ENCODE data around the gene C4BPB. TPM values are rescaled to one million over a fixed set of nuclear protein-coding genes. Genes with fewer than 3 reads are reported as not detected.

Gene C4BPB
- total RNA-seq, 1 donor from 2014 or later = 0.36 TPM

- no peaks in the 10 kb centered on the region for H3K27me3 Mint-ChIP-seq
- no peak for DNase-seq (ENCODE audit: extremely low spot score, unreplicated experiment)
- TF ChIP-seq CTCF (conservative IDR thresholded peaks at IDR 0.05) = no peak
- no peaks in the 10 kb centered on the region for H3K9me3 Mint-ChIP-seq
- peaks cover 10% of the 10 kb centered on the region for H3K4me1 Mint-ChIP-seq (ENCODE audit: unreplicated experiment)
- H3K36me3 Mint-ChIP-seq = peaks cover 10% of the 10 kb centered on the region
- no peak overlapping the region for H3K27ac Mint-ChIP-seq
- H3K4me3 Mint-ChIP-seq = no peak overlapping the region
Measured at GRCh38 chr1:207076181-207076955, 12.3 kb upstream of the C4BPB start.

- peaks cover 10% of the 10 kb centered on the region for H3K4me1 Mint-ChIP-seq (ENCODE audit: unreplicated experiment)
- no peak overlapping the region for H3K4me3 Mint-ChIP-seq
- no peak for DNase-seq (ENCODE audit: extremely low spot score, unreplicated experiment)
- no peaks in the 10 kb centered on the region for H3K27me3 Mint-ChIP-seq
- peaks cover 9% of the 10 kb centered on the region for H3K36me3 Mint-ChIP-seq
- H3K9me3 Mint-ChIP-seq = no peaks in the 10 kb centered on the region
- no peak for TF ChIP-seq CTCF (conservative IDR thresholded peaks at IDR 0.05)
- H3K27ac Mint-ChIP-seq = no peak overlapping the region
Measured at GRCh38 chr1:207077012-207077411, 11.6 kb upstream of the C4BPB start.

GRCh38 chr1:207077470-207078377, 10.9 kb upstream of the C4BPB start:
- Mint-ChIP-seq H3K4me3 (no peak overlapping the region), H3K27me3 (no peaks in the 10 kb centered on the region), H3K27ac (peak overlapping the region; percentile 26), H3K36me3 (peaks cover 8% of the 10 kb centered on the region), H3K9me3 (no peaks in the 10 kb centered on the region), H3K4me1 (ENCODE audit: unreplicated experiment) (peaks cover 10% of the 10 kb centered on the region)
- peak; percentile 91 for TF ChIP-seq CTCF (conservative IDR thresholded peaks at IDR 0.05)
- DNase-seq (ENCODE audit: extremely low spot score, unreplicated experiment) = no peak

- Mint-ChIP-seq H3K27ac (no peak overlapping the region), H3K27me3 (no peaks in the 10 kb centered on the region), H3K4me3 (no peak overlapping the region)
Measured at GRCh38 chr1:207078578-207079132, 10.0 kb upstream of the C4BPB start.

More at GRCh38 chr1:207078578-207079132, 10.0 kb upstream of the C4BPB start:
- peaks cover 10% of the 10 kb centered on the region for H3K4me1 Mint-ChIP-seq (ENCODE audit: unreplicated experiment)
- TF ChIP-seq CTCF (conservative IDR thresholded peaks at IDR 0.05) = no peak
- no peak for DNase-seq (ENCODE audit: extremely low spot score, unreplicated experiment)
- no peaks in the 10 kb centered on the region for H3K9me3 Mint-ChIP-seq
- peaks cover 4% of the 10 kb centered on the region for H3K36me3 Mint-ChIP-seq

Data from type B pancreatic cell (in vitro differentiated cells).